GM18867 (cell line): ENCODE results near the gene FRAT1.
A peak's percentile ranks its signal among the peaks of the same experiment; 100 is the strongest.
"Not testable (repeated sequence)": the region's sequence is repeated elsewhere in the genome, so short reads cannot be mapped to it uniquely, and the experiment has no call there.

Source experiments
- ATAC-seq: cut with Tn5 transposase; IDR thresholded peaks from one replicate; pipeline ENCODE4 v1.9.1; 2021; ENCODE audit warnings: mild to moderate bottlenecking, moderate library complexity; ENCODE audit not compliant: unreplicated experiment

FRAT1 gene

DNA sequence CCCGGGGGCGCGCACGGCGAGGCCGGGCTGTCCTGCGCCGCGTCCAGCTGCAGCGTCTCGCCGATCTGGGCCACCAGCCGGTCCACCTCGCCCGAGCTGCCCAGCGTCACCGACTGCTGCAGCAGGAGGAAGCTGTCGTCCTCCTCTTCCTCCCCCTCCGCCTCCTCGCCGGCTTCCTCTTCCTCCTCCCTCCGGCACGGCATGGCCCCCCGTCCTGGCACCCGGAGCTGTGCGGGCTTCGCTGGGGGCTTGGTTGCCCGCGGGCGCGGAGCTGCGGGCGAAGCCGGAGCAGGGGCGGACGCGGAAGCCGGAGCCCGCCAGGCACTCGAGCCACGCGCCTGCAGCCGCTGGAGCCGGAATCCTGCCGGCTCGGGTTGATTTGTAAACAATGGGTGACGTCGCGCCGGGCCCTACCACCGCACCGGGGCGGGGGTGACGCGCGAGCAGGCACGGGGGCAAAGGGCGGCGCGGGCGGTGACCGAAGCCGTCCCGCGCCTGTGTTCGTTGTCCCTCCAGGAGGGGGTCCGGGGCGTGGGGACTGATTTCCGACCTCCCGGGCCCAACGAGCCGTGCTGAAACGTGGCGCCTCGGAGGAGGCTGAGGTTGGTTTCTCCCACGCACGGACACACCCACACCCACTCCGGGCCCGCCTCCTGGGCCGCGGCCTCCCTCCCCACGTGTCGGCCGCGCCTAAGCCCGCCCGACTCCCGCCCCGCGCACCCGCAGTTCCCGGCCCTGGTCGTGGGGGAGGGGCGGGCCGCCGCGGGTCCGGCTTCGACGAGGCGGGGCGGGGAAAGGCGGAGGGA is 15.5 kb downstream of the FRAT1 start, which contains the start of gene FRAT2:
Gene FRAT2 (minus strand): TSS at position 360 of the 806 bp plus-strand sequence. CDS start 157 bp downstream, at position 203.
- peak; percentile 85 for ATAC-seq

DNA sequence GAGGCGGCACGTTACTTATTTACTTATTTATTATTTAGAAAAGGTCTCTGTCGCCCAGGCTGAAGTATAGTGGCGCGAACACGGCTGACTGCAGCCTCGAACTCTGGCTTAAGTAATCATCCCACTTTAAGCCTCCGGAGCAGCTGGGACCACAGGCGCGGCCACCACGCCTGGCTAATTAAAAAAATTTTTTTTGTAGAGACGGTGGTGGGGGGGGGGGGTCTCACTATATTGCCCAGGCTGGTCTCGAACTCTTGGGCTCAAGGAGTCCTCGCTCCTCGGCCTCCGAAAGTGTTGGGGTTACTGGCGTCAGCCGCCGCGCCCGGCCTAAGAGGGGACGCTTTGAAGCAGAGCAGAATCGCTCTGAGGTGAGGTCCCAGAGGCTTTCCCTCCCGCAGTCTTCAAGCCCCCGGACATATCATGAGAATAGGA is 16.1 kb downstream of the FRAT1 start:
- no peak for ATAC-seq

DNA sequence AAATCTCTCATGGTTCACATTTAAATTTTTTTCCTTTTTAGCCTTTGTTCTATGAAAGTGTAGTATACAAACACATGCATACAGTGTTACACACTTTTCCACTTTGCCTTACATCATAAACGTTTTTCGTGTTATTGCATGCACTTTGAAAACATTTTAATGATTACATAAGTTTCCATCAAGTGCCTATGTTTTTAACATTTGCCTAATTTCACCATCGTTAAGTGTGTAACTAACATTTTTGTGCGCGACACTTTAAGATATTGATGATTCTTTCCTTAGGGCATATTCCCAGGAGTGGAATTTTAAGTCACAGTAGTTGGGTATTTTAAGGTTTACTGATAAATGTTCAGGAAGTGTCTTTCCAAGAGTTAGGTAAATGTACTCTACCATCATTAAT is 16.9 kb downstream of the FRAT1 start:
- no peak for ATAC-seq

DNA sequence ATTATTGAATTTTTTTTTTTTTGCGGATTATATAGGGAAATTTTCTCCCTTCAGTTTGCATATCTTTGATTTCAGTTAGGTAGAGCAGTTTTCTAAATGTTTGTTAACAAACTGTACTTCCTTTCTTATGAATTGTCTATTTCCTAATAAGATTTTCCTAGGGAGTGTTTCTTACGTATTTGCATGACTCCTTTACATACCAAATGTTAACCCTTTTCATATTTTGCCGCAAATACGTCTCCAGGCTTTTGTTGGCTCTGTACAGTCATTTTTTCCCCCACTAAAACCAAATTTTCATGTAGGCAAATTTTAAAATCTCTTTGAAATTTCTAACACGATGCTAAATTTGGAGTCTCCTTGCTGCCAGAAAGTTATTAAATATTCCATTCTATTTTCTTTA is 17.4 kb downstream of the FRAT1 start:
- no peak for ATAC-seq

- ATAC-seq: no peak
These were observed 18.1 kb downstream of the FRAT1 start for GRCh38 chr10:97336942-97337831.

GRCh38 chr10:97338041-97338440 is 19.0 kb downstream of the FRAT1 start:
- no peak for ATAC-seq

GRCh38 chr10:97341416-97341815 is 22.3 kb downstream of the FRAT1 start:
- ATAC-seq: no peak

DNA sequence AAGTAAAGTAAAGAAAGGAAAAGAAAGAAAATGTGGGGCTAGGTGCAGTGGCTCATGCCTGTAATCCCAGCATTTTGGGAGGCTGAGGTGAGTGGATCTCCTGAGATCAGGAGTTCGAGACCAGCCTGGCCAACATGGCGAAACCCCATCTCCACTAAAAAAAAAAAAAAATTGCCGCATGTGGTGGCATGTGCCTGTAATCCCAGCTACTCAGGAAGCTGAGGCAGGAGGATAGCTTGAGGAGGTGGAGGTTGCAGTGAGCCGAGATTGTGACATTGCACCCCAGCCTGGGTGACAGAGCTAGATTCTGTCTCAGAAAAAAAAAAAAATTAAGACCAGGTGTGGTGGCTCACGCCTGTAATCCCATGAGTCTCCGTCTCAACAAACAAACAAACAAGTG is 24.6 kb downstream of the FRAT1 start:
- not testable (repeated sequence) for ATAC-seq

- ATAC-seq: no peak
These were observed 28.2 kb downstream of the FRAT1 start for GRCh38 chr10:97347317-97347716.

DNA sequence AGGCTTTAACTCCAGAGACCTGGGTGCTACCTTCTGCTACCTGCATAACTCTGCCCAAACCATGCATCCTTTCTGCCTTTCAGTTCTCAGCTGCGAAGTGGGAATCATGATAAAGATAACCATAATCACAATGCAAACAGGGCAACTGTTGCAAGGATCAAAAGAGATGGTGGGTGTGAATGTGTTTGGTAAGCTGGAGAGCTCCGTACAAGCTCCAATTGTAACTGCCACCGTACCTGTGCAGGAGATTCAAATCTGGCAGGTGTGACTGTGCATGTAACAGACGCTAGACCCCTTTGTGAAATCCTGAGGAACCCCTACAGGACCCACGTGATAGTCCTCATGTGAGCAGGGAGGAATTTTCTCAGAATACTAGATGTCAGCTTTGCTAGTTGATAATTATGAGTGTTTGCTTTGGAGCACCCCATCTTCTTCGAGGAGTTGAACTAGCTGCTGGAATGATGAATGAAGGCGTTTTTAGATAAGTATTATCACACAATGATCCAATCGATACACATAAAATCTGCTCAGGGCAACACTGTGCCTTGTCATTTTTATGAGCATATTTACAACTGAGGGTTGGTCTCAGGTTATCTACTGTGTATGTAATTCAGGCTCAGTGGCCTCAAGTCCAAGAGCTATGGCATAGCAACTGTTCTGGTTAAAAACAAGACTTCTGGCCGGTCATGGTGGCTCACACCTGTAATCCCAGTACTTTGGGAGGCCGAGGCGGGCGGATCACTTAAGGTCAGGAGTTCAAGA is 30.9 kb downstream of the FRAT1 start:
- ATAC-seq: no peak

DNA sequence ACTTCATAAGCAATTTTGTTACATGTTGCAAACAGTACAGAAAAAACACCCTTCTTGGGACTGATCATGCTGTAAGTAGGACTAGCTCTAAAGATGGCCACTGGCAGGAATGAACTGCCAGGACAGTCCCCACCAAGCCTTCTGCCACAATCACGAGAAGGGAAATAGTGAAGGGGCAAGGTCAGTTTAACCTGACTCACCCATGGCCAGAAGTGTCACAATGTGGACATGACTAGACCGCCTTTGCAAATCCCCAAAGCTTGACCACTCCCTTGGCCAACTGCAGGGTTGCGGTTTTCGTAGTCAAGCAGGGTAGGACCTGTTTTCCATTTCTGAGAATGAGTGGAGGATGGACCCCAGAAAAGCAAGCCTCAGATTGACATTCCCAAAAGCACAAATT is 34.9 kb downstream of the FRAT1 start:
- no peak for ATAC-seq

- no peak for ATAC-seq
These were observed 36.5 kb downstream of the FRAT1 start for GRCh38 chr10:97355571-97355975.

DNA sequence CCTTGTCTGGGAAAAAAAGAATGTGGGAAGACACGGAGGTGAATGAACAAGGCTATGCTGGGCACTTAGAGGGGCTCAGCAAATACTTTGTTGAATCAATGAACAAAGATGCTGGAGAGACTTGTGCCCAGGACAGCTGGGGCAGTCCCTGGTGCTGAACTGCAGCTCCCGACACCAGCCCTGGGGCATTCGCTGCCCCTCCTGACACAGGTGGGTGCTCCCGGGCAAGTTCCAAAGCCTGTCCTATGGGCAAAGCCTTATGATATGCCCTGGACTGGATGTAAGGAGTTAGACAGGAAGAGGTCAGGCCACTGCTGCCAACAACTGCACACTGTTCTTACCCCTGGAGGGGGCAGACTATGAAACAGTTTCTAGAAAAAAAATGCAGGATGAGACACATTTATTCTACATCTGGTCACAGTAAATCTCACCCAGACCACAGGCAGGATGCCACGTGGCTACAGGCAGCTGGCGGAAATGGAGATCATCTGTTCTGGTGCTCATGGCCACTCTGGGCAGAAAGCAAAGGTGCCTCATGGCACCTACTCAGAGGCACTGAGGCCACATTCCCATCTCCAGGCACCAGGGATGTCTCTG is 37.3 kb downstream of the FRAT1 start:
- ATAC-seq: no peak

DNA sequence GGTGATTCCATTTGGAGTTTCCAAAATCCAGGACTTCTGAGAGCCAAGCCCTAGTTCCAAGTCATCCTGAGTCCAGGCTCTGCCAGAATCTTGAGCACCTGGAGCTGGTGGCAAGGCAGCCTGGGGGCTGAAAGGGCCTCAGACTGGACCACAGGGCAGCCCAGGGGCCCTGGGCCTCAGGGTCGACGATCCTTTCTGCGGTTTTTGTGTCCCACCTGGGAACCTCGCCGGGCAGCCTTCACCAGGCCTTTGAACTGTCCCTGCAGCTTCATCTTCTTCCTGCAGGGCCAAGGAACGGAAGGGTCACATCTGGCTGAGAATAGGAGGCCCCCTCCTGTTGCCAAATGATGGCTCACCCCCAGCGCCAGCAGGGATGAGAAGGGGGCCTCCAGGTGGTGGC is 37.8 kb downstream of the FRAT1 start:
- ATAC-seq: no peak

DNA sequence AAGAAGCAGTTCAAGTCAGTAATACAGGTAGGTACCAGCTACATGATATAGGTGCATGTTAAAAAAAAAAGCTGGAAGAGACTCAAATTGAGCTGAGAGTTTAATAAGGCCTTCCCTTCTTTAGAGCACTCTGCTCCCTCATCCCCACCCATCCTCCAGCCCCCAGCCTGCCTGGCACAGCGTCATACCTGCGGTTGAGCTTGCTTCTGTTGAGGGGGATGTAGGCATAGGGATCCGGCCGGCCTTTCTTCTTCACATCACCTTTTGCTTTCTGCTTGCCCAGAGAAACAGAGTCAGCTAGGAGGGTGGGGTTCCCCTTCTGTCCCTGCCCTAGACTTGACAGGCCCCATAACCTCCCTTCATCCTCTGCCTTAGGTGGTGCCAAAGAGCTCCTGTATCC is 39.3 kb downstream of the FRAT1 start:
- no peak for ATAC-seq

- no peak for ATAC-seq
These were observed 39.7 kb downstream of the FRAT1 start for GRCh38 chr10:97358781-97359180.

GRCh38 chr10:97360705-97361536 is 41.9 kb downstream of the FRAT1 start:
- no peak for ATAC-seq

- no peak for ATAC-seq
These were observed 42.4 kb downstream of the FRAT1 start for GRCh38 chr10:97361537-97361901.

DNA sequence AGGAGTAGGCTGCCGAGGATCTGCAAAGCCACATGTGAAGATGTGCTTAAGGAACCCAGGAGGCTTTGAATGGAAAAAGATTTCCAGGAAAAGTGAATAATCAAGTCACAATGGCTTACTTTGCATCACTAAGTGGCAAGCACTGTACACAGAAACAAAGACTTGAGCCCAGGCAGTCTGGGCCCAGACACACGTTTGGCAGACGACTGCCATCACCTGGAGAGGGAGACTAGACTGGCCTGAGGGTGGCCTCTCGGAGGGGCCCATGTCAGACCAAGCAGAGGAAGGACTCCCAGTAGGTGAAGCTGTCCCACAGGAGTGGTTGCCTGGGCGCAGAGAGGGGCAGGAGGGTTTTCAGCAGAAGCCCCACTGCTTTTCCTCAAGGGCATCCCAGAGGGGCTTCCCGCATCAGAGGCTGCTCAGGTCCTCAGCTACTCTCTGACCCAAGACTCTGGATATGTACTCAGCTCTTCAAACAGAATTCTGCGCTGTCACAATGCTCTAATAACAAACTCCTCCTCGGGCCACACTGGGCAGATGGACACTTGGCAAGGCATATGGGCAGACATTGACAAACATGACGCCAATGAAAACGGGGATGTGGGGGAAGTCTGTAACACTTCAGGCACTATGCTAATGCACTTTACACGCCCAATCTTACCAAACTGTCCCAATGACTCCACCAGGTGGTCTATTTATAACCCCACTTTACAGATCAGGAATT is 43.4 kb downstream of the FRAT1 start:
- ATAC-seq: no peak
